Activated naive CD8-positive, alpha-beta T cell (primary cell): ENCODE measurements around the gene CDON.

ENCODE experiments used
- H3K27ac Mint-ChIP-seq: one replicate; pipeline ENCODE4 v1.8.0; 2021; ENCODE audit warnings: mixed read lengths
- H3K27me3 Mint-ChIP-seq: one replicate; pipeline ENCODE4 v1.8.0; 2021; ENCODE audit warnings: mixed read lengths
- H3K36me3 Mint-ChIP-seq: one replicate; pipeline ENCODE4 v1.8.0; 2021; ENCODE audit warnings: mixed read lengths
- H3K4me1 Mint-ChIP-seq: one replicate; pipeline ENCODE4 v1.8.0; 2021; ENCODE audit warnings: low read depth, mixed read lengths
- H3K4me3 Mint-ChIP-seq: one replicate; pipeline ENCODE4 v1.8.0; 2021; ENCODE audit warnings: mild to moderate bottlenecking, mixed read lengths
- H3K9me3 Mint-ChIP-seq: one replicate; pipeline ENCODE4 v1.8.0; 2021; ENCODE audit warnings: low read depth, mixed read lengths

CDON gene

DNA sequence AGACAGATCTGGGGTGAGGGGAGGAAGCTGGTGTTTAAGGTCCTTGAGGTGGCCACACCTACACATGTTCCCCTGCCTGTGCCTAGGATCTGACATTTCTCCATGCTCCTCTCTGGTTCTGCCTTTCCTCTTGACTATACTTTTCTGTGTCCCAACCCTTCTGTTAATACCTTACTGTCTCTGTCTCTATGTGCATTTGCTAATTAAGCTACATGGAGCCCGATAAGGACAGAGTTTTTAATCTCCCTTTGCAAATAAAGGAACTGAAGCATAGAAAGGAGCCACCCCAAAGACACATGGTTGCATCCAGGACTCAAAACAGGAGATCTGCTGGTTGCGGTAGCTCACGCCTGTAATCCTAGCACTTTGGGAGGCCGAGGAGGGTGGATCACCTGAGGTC, 33.1 kb upstream of the CDON start:
- Mint-ChIP-seq H3K9me3 (no peaks in the 10 kb centered on the region), H3K4me3 (no peak overlapping the region), H3K27me3 (no peaks in the 10 kb centered on the region), H3K27ac (no peak overlapping the region), H3K36me3 (no peaks in the 10 kb centered on the region), H3K4me1 (no peaks in the 10 kb centered on the region)

DNA sequence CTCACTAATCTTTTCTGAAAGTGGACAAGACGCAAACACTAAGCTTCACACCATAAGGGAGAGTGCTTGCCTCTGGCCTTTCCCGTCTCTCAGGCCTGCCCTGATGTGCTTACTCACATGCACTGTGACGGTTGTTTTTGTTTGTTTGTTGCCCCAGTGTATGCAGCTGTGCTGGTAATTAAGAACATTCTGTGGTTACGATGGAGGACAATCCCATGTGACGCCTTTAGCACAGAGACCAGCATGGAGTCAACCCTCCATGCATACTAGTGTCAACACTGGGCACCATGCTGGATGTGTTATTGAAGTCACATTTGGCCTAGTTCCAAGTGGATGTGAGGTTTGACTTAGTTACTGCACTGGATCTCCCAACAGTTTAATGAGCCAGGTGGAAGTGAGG, 27.8 kb upstream of the CDON start:
- H3K36me3 Mint-ChIP-seq: no peaks in the 10 kb centered on the region
- H3K27ac Mint-ChIP-seq: no peak overlapping the region
- peaks cover under 1% of the 10 kb centered on the region for H3K4me1 Mint-ChIP-seq
- H3K9me3 Mint-ChIP-seq: no peaks in the 10 kb centered on the region
- H3K27me3 Mint-ChIP-seq: no peaks in the 10 kb centered on the region
- H3K4me3 Mint-ChIP-seq: no peak overlapping the region

DNA sequence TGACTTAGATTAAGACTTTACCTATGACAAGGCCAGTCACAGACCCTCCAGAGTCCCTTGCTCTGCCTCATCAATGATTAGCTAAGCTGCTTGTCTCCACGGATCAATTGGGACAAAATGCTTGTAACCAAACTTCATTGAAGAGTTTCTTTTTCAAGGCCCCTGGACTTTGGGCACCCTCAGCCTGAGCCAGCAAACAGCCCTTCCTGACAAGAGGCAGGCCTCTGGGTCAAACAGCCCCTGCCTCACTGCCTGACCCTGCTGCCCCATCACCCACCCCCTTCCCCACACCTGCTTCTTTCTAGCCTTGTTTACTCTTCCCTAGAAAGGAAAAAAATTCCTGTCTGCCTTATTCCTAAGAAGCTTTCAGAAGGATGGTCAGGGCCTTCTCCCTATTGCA, 26.3 kb upstream of the CDON start:
- H3K4me3 Mint-ChIP-seq: no peak overlapping the region
- no peaks in the 10 kb centered on the region for H3K27me3 Mint-ChIP-seq
- no peaks in the 10 kb centered on the region for H3K9me3 Mint-ChIP-seq
- H3K36me3 Mint-ChIP-seq: no peaks in the 10 kb centered on the region
- no peak overlapping the region for H3K27ac Mint-ChIP-seq
- H3K4me1 Mint-ChIP-seq: peaks cover 11% of the 10 kb centered on the region

DNA sequence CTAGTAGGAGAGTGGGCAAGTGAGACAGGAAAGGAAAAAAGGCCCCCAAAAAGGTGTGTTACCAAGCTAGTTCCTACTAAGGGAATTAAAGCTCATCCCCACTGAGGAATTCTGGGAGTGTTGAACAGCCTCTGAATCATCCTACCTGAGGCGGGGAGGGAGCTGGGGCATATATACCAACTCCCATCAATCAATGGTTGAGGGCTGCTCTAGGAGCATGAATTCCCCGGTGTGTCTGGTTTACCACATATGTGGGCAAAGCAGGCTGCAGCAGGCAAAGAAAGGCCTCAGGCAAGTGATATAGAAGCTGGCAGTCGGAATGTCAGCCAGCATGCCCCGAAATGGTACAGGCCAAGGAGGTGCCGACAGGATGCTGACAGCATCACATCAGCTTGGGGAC, 23.6 kb upstream of the CDON start:
- no peak overlapping the region for H3K27ac Mint-ChIP-seq

DNA sequence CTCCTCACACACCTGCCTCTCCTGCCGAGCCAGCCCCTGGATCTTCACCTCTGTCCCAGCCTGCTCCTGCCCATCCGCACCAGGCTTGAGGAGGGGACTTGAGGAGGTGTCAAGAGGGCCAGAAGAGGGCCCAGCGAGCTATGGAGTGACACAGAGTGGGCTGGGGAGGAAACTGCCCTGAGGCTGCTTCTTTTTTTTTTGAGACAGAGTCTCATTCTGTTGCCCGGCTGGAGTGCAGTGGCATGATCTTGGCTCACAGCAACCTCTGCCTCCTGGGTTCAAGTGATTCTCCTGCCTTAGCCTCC, 21.9 kb upstream of the CDON start:
- H3K4me1 Mint-ChIP-seq: peaks cover 22% of the 10 kb centered on the region
- H3K27me3 Mint-ChIP-seq: no peaks in the 10 kb centered on the region
- H3K9me3 Mint-ChIP-seq: no peaks in the 10 kb centered on the region
- no peaks in the 10 kb centered on the region for H3K36me3 Mint-ChIP-seq
- peak overlapping the region; percentile 5 for H3K4me3 Mint-ChIP-seq
- H3K27ac Mint-ChIP-seq: peak overlapping the region; percentile 88

More for the DNA sequence above, 23.6 kb upstream of the CDON start:
- H3K4me1 Mint-ChIP-seq: peaks cover 22% of the 10 kb centered on the region
- H3K27me3 Mint-ChIP-seq: no peaks in the 10 kb centered on the region
- no peak overlapping the region for H3K4me3 Mint-ChIP-seq
- no peaks in the 10 kb centered on the region for H3K36me3 Mint-ChIP-seq
- no peaks in the 10 kb centered on the region for H3K9me3 Mint-ChIP-seq

DNA sequence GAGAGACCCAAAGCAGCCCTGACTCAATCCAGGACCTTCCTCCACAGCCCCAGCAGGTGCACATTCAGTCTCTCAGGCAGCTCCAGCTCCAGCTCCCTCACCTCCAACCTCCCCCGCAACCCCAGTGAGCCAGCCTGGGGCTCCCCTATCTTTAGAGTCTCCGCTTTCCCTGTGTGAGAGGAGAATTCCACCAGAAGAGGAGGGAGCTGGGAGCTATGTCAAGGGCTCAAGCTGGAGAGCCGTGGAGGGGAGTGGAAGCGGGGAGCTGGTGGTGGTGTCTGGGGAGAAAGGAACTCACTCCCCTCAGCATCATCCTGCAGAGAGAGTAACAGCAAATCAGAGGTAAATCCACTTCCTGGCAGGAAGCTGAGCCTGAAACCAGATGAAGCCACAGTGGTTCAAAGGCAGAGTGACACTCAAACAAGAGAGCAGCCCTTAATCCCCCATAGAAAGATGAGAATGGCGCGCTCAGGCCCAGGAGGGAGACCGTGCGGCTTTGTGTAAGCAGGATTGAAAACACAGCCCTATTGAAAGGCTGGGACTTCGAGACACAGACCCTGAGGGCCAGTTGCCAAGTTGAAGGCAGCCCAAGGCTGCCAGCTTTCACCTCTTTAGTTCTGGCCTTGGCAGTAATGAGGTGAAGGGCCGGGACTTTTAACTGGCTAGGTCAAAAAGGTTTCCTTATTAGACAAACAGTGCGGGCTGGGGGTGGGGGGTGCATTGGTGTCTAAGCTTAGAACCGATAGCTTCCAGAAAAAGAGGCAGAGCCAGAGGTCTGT, 21.4 kb upstream of the CDON start:
- Mint-ChIP-seq H3K4me3 (peak overlapping the region; percentile 73), H3K27ac (peak overlapping the region; percentile 88), H3K27me3 (no peaks in the 10 kb centered on the region), H3K36me3 (no peaks in the 10 kb centered on the region), H3K4me1 (peaks cover 22% of the 10 kb centered on the region), H3K9me3 (no peaks in the 10 kb centered on the region)

DNA sequence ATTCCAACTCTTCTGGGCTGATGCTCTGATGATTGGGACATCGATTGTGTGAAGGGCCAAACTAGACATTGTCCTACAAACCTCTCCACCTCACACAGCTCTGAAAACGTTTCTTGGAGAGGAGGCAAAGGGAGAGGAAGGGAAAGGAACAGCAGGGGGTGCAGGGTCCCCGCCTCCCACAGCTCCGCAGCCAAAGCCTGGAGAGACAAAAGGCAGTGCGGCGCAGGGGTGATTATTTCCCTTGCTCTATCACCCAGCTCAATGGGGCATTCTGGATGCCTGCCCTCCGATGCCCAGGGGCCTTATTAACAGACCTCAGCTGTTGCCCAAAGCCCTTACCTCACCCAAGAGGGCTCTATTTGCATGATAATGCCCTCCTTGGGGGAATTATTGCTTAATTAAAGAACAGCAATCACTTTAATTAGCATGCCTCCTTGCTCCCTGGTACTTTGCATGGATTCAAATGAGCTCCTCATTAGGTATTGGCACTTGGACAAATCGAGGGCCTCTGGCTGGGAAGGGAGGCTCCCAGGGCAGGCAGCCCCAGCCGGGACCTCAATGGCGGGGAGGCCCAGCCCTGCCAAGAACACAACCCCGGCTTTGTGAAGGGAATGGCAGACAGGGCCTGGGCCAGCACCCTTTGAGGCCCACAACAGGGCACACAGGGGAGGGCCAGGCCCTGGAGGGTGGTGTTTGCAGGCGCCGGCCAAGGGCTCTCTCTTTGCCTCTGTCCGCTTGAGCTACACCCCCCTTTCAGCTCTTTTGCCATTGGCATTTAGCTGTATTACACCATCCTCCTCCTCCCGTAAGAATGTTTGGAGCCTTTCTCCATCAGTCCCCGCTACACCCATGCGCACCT, 19.8 kb upstream of the CDON start:
- H3K27ac Mint-ChIP-seq: no peak overlapping the region
- no peaks in the 10 kb centered on the region for H3K27me3 Mint-ChIP-seq
- H3K4me3 Mint-ChIP-seq: no peak overlapping the region
- no peaks in the 10 kb centered on the region for H3K36me3 Mint-ChIP-seq
- H3K4me1 Mint-ChIP-seq: peaks cover 22% of the 10 kb centered on the region
- no peaks in the 10 kb centered on the region for H3K9me3 Mint-ChIP-seq

DNA sequence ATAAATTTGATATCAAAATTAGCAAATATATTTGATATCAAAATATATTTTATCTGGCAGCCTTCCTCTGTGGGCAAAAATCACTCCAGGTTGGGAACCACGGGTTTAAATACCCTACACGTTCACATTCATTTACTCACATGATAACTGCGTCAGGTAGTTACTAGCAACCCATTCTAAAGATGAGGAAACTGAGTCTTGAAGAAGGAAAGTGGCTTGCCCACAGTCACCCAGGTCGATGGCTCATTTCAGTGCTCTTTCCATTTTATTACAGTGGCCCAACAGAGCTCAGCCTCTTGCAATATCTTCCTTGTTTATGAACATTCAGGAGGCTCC, 19.2 kb upstream of the CDON start:
- peaks cover 22% of the 10 kb centered on the region for H3K4me1 Mint-ChIP-seq
- no peak overlapping the region for H3K4me3 Mint-ChIP-seq
- H3K36me3 Mint-ChIP-seq: no peaks in the 10 kb centered on the region
- no peaks in the 10 kb centered on the region for H3K9me3 Mint-ChIP-seq
- H3K27ac Mint-ChIP-seq: no peak overlapping the region
- H3K27me3 Mint-ChIP-seq: no peaks in the 10 kb centered on the region

DNA sequence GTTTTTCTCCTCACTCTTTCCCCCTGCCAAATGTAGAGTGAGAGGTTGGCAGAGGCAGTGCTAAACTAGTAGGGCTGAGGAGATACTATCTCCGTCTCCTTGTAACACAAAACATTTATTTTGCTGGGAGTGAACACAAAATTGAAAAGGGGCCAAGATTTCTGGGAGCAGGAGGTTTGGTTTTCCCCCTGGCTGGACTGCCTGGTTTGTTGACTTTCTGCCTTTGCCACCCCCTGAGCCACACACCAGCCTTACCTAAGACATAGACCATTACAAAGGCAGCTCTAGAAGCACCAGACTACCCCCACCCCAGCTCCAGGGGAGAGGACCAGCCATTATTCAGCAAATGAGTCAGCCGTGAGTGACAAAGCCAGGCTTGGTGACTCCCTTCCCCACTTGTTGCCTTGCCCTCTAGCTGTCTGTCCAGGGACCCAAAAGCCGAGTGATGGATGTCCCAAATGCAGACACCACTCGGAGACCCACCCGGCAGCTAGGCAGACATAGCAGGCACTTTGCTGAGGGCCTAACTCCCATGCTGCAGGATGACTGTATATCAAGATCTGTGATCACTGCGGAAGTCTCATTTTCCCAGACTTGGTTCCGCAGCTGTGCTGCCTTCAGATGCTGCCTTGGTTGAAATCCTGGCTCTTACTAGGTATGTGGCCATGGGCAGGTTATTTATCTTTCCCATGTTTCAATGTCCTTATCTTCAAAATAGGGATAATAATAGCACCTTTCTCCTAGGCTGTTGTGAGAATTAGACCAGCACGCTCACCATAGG, 17.7 kb upstream of the CDON start:
- peaks cover 20% of the 10 kb centered on the region for H3K4me1 Mint-ChIP-seq
- H3K4me3 Mint-ChIP-seq: no peak overlapping the region
- no peaks in the 10 kb centered on the region for H3K27me3 Mint-ChIP-seq
- H3K36me3 Mint-ChIP-seq: no peaks in the 10 kb centered on the region
- no peak overlapping the region for H3K27ac Mint-ChIP-seq
- no peaks in the 10 kb centered on the region for H3K9me3 Mint-ChIP-seq

DNA sequence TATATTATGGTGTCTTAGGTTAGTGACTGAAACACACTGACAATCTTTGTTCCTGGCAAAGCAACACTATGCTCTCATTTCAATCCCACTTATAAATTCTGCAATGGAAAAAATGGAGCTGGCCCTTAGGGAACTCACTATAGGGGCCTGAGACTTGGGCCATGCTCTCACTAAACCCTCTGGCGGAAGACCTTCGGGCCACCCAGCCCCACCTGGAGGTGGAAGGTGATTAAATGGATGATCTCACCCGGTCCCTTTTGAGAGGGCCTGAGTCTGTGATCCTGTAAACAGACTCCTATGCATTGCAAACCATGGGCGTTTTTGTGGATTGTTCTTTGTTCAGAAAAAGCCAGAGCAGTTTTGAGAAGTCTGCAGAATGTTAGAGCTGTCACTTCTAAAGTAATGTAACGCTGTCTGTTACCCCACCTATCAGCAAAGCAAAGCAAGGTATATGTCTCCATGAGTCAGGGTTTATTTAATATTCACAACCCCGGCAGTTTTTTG, 17.0 kb upstream of the CDON start:
- Mint-ChIP-seq H3K27me3 (peaks cover 2% of the 10 kb centered on the region), H3K9me3 (no peaks in the 10 kb centered on the region), H3K4me1 (peaks cover 17% of the 10 kb centered on the region), H3K36me3 (no peaks in the 10 kb centered on the region), H3K27ac (no peak overlapping the region), H3K4me3 (no peak overlapping the region)

DNA sequence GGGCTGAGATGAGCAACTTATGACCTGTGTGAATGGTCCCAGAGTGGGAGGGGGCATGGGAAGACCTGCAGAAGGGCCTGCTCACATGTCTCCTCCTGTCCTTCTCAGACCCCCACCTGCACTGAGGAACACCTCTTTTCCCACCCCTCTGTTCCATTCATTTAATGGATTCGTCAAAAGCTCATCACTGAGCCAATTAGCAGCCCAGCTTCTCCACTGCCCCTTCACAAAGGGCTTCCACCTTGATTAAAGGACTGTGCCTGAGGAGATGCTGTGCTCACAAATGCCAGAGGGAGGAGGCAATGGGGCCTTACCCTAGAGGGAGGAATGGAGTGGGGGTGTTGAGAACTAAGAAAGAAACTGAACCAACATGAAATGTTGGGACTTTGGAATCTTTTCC, 14.0 kb upstream of the CDON start:
- Mint-ChIP-seq H3K27me3 (peaks cover 2% of the 10 kb centered on the region), H3K4me1 (no peaks in the 10 kb centered on the region), H3K27ac (no peak overlapping the region), H3K9me3 (no peaks in the 10 kb centered on the region), H3K36me3 (no peaks in the 10 kb centered on the region), H3K4me3 (no peak overlapping the region)

DNA sequence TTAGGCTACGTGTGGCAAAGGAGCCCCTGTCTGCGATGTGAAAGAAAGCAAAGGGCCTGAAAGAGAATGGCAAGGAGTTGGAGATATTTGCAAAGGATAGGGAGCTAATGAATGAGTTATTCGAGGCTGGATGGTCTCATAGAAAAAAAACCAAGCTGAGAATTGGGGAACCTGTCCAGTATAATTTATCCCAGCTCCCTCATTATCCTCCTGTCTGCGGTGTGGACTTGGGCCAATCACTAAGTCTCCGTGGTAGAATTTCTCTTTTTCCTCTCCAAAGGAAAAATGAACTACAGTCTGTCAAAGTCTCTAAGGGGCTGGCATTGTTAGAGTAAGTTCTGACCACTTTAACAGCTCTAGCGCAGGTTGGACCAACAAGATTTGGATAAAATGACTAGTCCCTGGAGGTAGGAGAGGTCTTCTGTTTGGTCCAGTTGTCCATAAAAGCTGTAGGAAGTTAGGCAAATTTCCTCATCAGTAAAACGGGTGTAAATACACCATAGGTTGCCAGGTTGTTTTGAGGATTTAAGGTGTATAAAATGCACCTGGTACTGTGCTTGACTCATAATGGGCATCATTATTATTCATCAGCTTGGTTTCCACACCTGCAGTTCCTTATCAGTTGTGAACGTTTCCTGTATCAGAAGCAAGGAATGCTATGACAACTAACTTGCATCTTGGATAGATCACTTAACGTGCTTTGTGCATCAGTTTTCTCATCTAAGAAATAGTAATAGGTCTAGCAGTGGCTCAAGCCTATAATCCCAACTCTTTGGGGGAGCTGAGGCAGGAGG, 10.3 kb upstream of the CDON start:
- H3K4me1 Mint-ChIP-seq: no peaks in the 10 kb centered on the region
- H3K27me3 Mint-ChIP-seq: peaks cover 4% of the 10 kb centered on the region
- H3K27ac Mint-ChIP-seq: no peak overlapping the region
- no peaks in the 10 kb centered on the region for H3K9me3 Mint-ChIP-seq
- H3K4me3 Mint-ChIP-seq: no peak overlapping the region
- no peaks in the 10 kb centered on the region for H3K36me3 Mint-ChIP-seq

DNA sequence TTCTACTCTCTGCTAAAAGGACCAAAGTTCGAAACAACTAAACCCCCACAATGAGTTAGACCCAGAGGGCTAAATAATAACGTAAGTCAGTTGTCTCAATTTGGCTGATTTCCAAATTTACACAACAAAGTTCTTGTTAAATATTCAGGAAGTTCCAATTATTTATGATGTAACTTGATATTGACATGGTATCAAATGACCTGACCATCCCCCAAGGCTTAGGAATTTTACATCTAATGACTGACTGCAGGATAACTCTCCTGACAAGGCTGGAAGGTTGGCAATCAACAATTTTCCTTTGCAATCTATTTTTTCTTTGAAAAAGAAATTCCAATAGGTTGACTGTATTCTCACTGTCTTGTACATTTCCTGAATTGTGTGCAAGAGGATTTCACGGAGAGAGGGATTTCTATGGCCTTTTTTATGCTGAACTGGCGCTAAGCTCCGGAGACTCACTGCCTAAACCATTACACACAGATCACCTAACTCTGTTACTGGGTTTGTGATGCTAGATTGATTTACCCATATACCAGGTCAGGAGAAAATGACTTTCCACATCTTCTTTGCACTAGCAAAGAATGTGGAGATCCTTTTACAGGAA, 9.6 kb upstream of the CDON start:
- no peaks in the 10 kb centered on the region for H3K4me1 Mint-ChIP-seq
- peaks cover 4% of the 10 kb centered on the region for H3K27me3 Mint-ChIP-seq
- H3K9me3 Mint-ChIP-seq: no peaks in the 10 kb centered on the region
- H3K27ac Mint-ChIP-seq: no peak overlapping the region
- H3K36me3 Mint-ChIP-seq: no peaks in the 10 kb centered on the region
- H3K4me3 Mint-ChIP-seq: no peak overlapping the region

DNA sequence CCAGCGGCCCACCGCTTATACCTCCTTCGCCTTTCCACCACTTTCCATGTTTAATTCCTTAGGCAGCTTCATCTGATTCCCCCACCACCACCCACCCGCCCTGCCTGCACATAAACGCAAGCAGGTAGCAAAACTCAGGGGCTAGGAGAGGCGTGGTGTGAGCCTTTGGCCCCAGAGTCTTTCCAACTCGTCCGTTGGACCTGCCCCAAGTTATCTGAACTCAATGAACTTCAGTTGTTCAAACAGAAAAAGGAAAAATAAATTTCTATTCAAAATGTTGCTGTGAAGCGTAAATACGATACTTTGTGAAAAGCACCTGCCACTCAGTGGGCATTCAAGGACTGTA, 814 bp upstream of the CDON start:
- Mint-ChIP-seq H3K27ac (no peak overlapping the region), H3K4me1 (peaks cover 7% of the 10 kb centered on the region), H3K36me3 (no peaks in the 10 kb centered on the region), H3K4me3 (peak overlapping the region; percentile 88), H3K9me3 (no peaks in the 10 kb centered on the region), H3K27me3 (peaks cover 2% of the 10 kb centered on the region)
